AG04450 (cell line): ENCODE results near the gene ZNF516. TPM values are rescaled to one million over a fixed set of nuclear protein-coding genes. Genes with fewer than 3 reads are reported as not detected.

ENCODE experiments used
- CTCF ChIA-PET: fragments of 300-600, 350-600 bp; formaldehyde crosslinking; extraction: SDS; loops from one replicate; lab custom pipeline; 2022; ENCODE audit warnings: antibody characterized with exemption, inconsistent platforms; lab: Charles Lee
- POLR2A ChIA-PET: fragments of 350-600 bp; formaldehyde crosslinking; extraction: SDS; loops from one replicate; lab custom pipeline; 2021; ENCODE audit warnings: antibody characterized with exemption, inconsistent platforms; lab: Yijun Ruan, JAX
- DNase-seq: peaks from one replicate; pipeline ENCODE4 v3.0.0-alpha.2; 2011; ENCODE audit warnings: low read depth, low spot score
- H3K27ac ChIP-seq: one replicate; pipeline ENCODE4 v1.5.1; 2012; ENCODE audit warnings: low read depth, low read length, control low read depth
- H3K27me3 ChIP-seq: one replicate; pipeline ENCODE4 v1.6.0; 2012; ENCODE audit warnings: low read length; ENCODE audit not compliant: control insufficient read depth, insufficient read depth
- H3K4me3 ChIP-seq: 2 replicates; pipeline ENCODE4 v1.5.1; 2011; ENCODE audit warnings: mild to moderate bottlenecking, low read depth, low read length, control low read depth
- H3K9me3 ChIP-seq: 2 replicates; pipeline ENCODE4 v1.5.1; 2012; ENCODE audit warnings: low read length; ENCODE audit not compliant: control insufficient read depth, insufficient read depth
- polyA plus RNA-seq: library from polyadenylated mRNA; depleted of rRNA; stranded (reverse); fragments of >200 nt; gene quantifications from 2 replicates; pipeline ENCODE4 v1.2.3, GENCODE V29; 2011
- TF ChIP-seq, protein P1 (sequence below): IDR thresholded peaks from 2 replicates; pipeline ENCODE4 v1.5.1; 2011; ENCODE audit warnings: low read depth, low read length, control low read depth, inconsistent platforms

Gene ZNF516
- polyA plus RNA-seq, 1 experiment, result 15.5 TPM

DNA sequence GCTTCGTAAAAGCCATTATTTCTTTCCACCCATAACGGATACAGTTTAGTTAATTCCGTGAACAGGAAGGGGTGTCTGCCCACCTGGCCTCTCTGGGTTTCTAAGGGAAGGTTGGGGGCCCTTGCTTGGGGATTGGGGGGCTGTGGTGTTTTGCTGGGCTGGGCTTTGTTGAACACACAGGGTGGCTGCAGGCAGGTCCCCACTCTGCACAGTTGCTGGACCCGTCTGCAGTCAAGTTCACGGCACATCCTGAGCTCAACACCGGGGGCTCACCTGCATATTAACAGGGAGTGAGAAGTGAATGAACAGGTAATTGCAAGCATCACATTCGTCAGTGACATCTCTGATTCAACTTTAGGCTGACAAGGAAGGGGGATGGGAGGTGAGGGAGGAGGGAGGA, 109.0 kb downstream of the ZNF516 start:
- Histone ChIP-seq H3K4me3 (no peak overlapping the region), H3K27me3 (no peaks in the 10 kb centered on the region), H3K9me3 (peaks cover 7% of the 10 kb centered on the region; the same call in 1 of the 2 replicates), H3K27ac (no peak overlapping the region)
- ChIA-PET CTCF (no interaction called here), POLR2A (no interaction called here)
- TF ChIP-seq, protein P1, sequence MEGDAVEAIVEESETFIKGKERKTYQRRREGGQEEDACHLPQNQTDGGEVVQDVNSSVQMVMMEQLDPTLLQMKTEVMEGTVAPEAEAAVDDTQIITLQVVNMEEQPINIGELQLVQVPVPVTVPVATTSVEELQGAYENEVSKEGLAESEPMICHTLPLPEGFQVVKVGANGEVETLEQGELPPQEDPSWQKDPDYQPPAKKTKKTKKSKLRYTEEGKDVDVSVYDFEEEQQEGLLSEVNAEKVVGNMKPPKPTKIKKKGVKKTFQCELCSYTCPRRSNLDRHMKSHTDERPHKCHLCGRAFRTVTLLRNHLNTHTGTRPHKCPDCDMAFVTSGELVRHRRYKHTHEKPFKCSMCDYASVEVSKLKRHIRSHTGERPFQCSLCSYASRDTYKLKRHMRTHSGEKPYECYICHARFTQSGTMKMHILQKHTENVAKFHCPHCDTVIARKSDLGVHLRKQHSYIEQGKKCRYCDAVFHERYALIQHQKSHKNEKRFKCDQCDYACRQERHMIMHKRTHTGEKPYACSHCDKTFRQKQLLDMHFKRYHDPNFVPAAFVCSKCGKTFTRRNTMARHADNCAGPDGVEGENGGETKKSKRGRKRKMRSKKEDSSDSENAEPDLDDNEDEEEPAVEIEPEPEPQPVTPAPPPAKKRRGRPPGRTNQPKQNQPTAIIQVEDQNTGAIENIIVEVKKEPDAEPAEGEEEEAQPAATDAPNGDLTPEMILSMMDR, result no peak
- no peak for DNase-seq

DNA sequence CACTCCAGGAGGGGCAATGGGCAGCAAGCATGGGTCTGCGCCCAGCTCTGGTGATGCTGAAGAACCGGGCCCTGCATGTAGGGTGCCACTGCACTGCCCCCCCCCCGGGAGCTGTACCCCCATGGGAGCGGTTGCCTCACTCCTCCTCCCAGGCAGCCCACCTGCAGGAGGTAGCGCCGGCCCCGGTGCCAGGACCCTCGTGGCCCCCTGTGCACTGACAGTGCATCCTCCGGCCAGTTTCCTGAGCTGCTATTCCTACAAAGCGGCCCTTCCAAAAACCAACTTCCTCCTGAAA, 109.4 kb downstream of the ZNF516 start:
- DNase-seq, result no peak
- ChIA-PET POLR2A (no interaction called here), CTCF (no interaction called here)
- TF ChIP-seq, protein P1, result no peak
- Histone ChIP-seq H3K4me3 (no peak overlapping the region), H3K9me3 (peaks cover 7% of the 10 kb centered on the region; the same call in 1 of the 2 replicates), H3K27ac (no peak overlapping the region), H3K27me3 (no peaks in the 10 kb centered on the region)

DNA sequence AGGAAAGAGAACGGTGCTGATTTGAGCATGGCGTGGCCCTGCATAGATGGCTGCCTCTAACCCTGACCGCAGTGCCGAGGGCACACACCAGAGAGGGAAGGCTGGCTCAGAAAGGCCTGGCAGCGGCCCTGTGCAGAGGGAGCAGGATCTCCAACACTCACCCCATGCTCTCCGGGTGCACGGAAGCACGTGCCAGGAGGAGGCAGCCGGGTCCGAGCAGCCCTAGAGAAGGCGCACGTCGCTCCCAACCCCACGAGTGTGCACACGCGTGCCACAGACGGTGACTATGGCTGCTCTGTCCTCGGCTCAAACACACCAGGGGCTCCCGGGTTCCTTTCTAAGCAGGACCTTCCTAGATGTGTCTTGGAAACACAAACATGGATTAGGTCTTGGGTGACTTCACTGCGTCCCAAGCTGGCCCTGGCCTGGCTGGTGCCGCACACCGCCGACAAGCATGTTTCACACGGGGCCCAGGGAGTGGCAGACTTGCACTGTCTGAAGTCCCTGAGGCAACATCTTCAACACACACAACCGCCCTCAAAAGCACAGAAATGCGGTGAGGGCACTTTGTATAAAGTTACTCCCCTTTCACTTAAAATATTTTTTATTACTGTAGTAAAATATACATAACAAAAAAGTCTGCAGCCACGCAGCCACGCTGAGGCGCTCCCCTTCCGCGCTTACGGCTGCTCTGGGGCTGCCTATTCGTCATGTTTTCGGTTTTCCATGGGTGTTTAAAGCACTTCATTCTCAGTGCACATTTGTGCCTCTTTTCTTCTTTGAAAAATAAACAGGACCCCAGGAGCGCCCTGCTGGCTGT, 110.0 kb downstream of the ZNF516 start:
- Histone ChIP-seq H3K27ac (no peak overlapping the region), H3K9me3 (peaks cover 7% of the 10 kb centered on the region; the same call in 1 of the 2 replicates), H3K4me3 (no peak overlapping the region), H3K27me3 (no peaks in the 10 kb centered on the region)
- POLR2A ChIA-PET, result no interaction called here
- TF ChIP-seq, protein P1, result no peak
- DNase-seq, result no peak
- CTCF ChIA-PET, result no interaction called here

DNA sequence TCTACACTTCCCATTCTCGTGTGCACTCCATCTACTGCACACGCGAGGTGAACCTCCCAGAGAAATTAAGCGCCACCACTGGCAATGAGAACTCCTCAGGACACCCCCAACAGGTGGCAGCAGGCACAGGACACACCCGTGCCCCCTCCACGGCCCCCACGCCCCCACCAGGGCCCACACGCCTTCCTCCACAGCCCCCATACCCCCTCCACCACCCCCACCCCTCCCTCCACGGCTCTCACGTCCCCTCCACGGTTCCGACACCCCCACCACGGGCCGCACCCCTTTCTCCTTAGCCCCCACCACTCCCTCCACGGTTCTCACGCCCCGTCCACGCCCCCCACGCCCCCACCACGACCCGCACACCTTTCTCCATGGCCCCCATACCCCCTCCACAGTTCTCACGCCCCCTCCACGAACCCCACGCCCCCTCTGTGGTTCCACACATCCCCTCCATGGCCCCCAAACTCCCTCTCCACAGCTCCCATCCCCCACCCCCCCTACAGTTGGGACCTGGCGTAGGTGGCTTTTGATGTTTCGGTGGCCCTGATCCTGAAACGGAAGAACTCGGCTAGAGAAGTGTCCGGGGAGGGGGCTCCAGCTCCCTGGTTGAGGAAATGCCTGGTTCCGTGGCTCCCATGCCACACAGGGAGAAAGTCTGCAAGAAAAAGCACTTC, 110.8 kb downstream of the ZNF516 start:
- DNase-seq, result no peak
- TF ChIP-seq, protein P1, result no peak
- H3K4me3 ChIP-seq, result no peak overlapping the region
- H3K27ac ChIP-seq, result no peak overlapping the region
- POLR2A ChIA-PET, result no interaction called here
- CTCF ChIA-PET, result no interaction called here
- H3K27me3 ChIP-seq, result no peaks in the 10 kb centered on the region
- peaks cover 7% of the 10 kb centered on the region; the same call in 1 of the 2 replicates for H3K9me3 ChIP-seq

DNA sequence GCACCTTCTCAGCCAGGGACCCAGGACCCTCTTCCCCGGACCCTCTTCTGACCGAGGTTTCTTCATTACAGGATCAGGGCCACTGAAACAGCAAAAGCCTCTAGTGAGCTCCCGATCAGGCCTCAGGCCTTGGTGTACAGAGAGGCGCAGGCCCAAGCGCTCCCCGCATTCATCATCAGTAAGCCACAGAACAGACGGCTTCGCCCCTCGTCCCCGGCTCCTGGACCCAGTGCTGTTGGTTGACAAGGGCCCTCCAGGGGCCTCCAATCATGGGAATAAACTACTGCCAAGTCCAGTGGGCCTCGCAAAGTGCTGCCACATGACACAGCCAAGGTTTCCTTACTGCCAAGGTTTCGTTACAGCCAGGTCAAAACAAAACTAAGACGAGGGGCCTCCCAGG, 111.4 kb downstream of the ZNF516 start:
- no peak overlapping the region for H3K27ac ChIP-seq
- H3K4me3 ChIP-seq, result no peak overlapping the region
- TF ChIP-seq, protein P1, result no peak
- DNase-seq, result no peak
- ChIA-PET POLR2A (no interaction called here), CTCF (interaction anchor here (1.1 kb wide), 1 partner anchor 13 kb away, joined by 3 read pairs; no protein-coding TSS in a partner anchor)
- H3K27me3 ChIP-seq, result no peaks in the 10 kb centered on the region
- peaks cover 5% of the 10 kb centered on the region; the same call in 1 of the 2 replicates for H3K9me3 ChIP-seq
